CD14-positive monocyte (primary cell): Measurements from ENCODE around the gene STBD1. TPM values are rescaled to one million over a fixed set of nuclear protein-coding genes. Genes with fewer than 3 reads are reported as not detected.

Source experiments
- DNase-seq, 3 donors: peaks; one replicate each; pipeline ENCODE4 v3.0.0-alpha.2; 2011 to 2022
- H2AFZ ChIP-seq: 2 replicates; pipeline ENCODE4 v1.6.0; 2012; ENCODE audit warnings: mild to moderate bottlenecking, low read depth, low read length, inconsistent platforms; ENCODE audit not compliant: insufficient read depth, poor library complexity, severe bottlenecking
- H3K27ac ChIP-seq, 2 donors: 1 replicate in 1 of 2; 2 replicates in 1 of 2; pipeline ENCODE4 v1.5.1; 2012 to 2013; ENCODE audit warnings: low read length in 2 of 2, control low read depth in 1 of 2, inconsistent platforms in 1 of 2, low read depth in 1 of 2, mild to moderate bottlenecking in 1 of 2
- H3K27me3 ChIP-seq, 2 donors: one replicate each; pipeline versions ENCODE4 v1.6.0 to v1.6.1; 2011 to 2013; ENCODE audit warnings: low read length in 2 of 2; ENCODE audit not compliant: control insufficient read depth in 2 of 2, insufficient read depth in 2 of 2
- H3K36me3 ChIP-seq, 2 donors: replicated peaks in 1 of 2; 1 replicate in 1 of 2; 2 replicates in 1 of 2; pipeline versions ENCODE4 v1.5.1 to v1.6.1; 2012 to 2013; ENCODE audit warnings: low read length in 2 of 2, control low read depth in 1 of 2, inconsistent platforms in 1 of 2, mild to moderate bottlenecking in 1 of 2; ENCODE audit not compliant: insufficient read depth in 2 of 2, control insufficient read depth in 1 of 2
- H3K4me1 ChIP-seq, 2 donors: 1 replicate in 1 of 2; 2 replicates in 1 of 2; pipeline versions ENCODE4 v1.5.1 to v1.6.1; 2012 to 2013; ENCODE audit warnings: low read length in 2 of 2, control low read depth in 1 of 2, inconsistent platforms in 1 of 2, mild to moderate bottlenecking in 1 of 2, moderate library complexity in 1 of 2; ENCODE audit not compliant: insufficient read depth in 2 of 2, control insufficient read depth in 1 of 2
- H3K4me2 ChIP-seq: replicated peaks from 2 replicates; pipeline ENCODE3; 2012; ENCODE audit warnings: low read length, moderate library complexity, mild to moderate bottlenecking; ENCODE audit not compliant: poor library complexity, severe bottlenecking; ENCODE audit errors: extremely low read depth
- H3K4me3 ChIP-seq, 3 experiments: fragments of 200-600 bp in 1 of 3; sonication (generic) in 1 of 3; replicated peaks in 1 of 3; 1 replicate in 2 of 3; 2 replicates in 1 of 3; pipeline ENCODE4 v1.5.1; 2011 to 2013; ENCODE audit warnings: low read length in 3 of 3, mild to moderate bottlenecking in 3 of 3, control low read depth in 2 of 3, low read depth in 2 of 3, inconsistent platforms in 1 of 3, moderate library complexity in 1 of 3
- H3K79me2 ChIP-seq: 2 replicates; pipeline ENCODE4 v1.6.0; 2012; ENCODE audit warnings: mild to moderate bottlenecking, control low read depth, inconsistent platforms, low read length, moderate library complexity; ENCODE audit not compliant: insufficient read depth
- H3K9ac ChIP-seq: 2 replicates; pipeline ENCODE4 v1.6.0; 2017; ENCODE audit warnings: low read length, mild to moderate bottlenecking; ENCODE audit not compliant: insufficient read depth, poor library complexity, severe bottlenecking
- H3K9me3 ChIP-seq, 2 donors: replicated peaks in 1 of 2; 1 replicate in 1 of 2; 2 replicates in 1 of 2; pipeline versions ENCODE4 v1.5.1 to v1.6.1; 2012 to 2013; ENCODE audit warnings: low read length in 2 of 2, control low read depth in 1 of 2; ENCODE audit not compliant: control insufficient read depth in 1 of 2, insufficient read depth in 1 of 2
- H4K20me1 ChIP-seq: 2 replicates; pipeline ENCODE4 v1.6.0; 2012; ENCODE audit warnings: mild to moderate bottlenecking, low read length, control low read depth, moderate library complexity; ENCODE audit not compliant: insufficient read depth
- H3K27ac Mint-ChIP-seq, 7 donors: one replicate each; pipeline ENCODE4 v1.8.0; 2020; ENCODE audit warnings: mild to moderate bottlenecking in 7 of 7, mixed read lengths in 7 of 7, moderate library complexity in 6 of 7, inconsistent platforms in 2 of 7
- H3K27me3 Mint-ChIP-seq, 3 donors: one replicate each; pipeline ENCODE4 v1.8.0; 2021 to 2022; ENCODE audit warnings: low read depth in 3 of 3, mild to moderate bottlenecking in 3 of 3, mixed read lengths in 3 of 3, moderate library complexity in 3 of 3, inconsistent platforms in 1 of 3
- H3K36me3 Mint-ChIP-seq, 2 donors: one replicate each; pipeline ENCODE4 v1.8.0; 2020; ENCODE audit warnings: mixed read lengths in 2 of 2, inconsistent platforms in 1 of 2, mild to moderate bottlenecking in 1 of 2
- H3K4me1 Mint-ChIP-seq: one replicate; pipeline ENCODE4 v1.8.0; 2020; ENCODE audit warnings: mild to moderate bottlenecking, mixed read lengths
- H3K4me3 Mint-ChIP-seq, 2 donors: one replicate each; pipeline ENCODE4 v1.8.0; 2020; ENCODE audit warnings: mild to moderate bottlenecking in 2 of 2, mixed read lengths in 2 of 2, moderate library complexity in 1 of 2
- H3K9me3 Mint-ChIP-seq, 7 donors: one replicate each; pipeline ENCODE4 v1.8.0; 2020 to 2022; ENCODE audit warnings: mixed read lengths in 7 of 7, mild to moderate bottlenecking in 6 of 7, moderate library complexity in 6 of 7, inconsistent platforms in 2 of 7
- CTCF ChIP-seq: fragments of 200-600 bp; IDR thresholded peaks from one replicate; pipeline ENCODE4 v1.8.0; 2022; ENCODE audit warnings: antibody characterized with exemption, mild to moderate bottlenecking
- WGBS: methylation state at CpG from one replicate; pipeline ENCODE4 v1.1.5; 2013; ENCODE audit warnings: missing lambda C conversion rate; ENCODE audit not compliant: insufficient coverage; 5-methylcytosine and 5-hydroxymethylcytosine counted together
- intact Hi-C, 2 donors: fragments of 100-400 bp; cut with micrococcal nuclease; formaldehyde crosslinking; loops; one replicate each; pipeline versions ENCODE4 v1.15.0 to v1.15.1; 2023
- polyA plus RNA-seq, 3 donors: library from polyadenylated mRNA; depleted of rRNA in 1 of 3; unstranded in 2 of 3; stranded (reverse) in 1 of 3; fragments of 300-500 nt in 2 of 3; fragments of >200 nt in 1 of 3; fragmentation: Illumina TruSeq in 2 of 3; gene quantifications; 1 replicate in 2 of 3; 2 replicates in 1 of 3; pipeline ENCODE4 v1.2.3, GENCODE V29; 2012 to 2021

The STBD1 gene
- polyA plus RNA-seq, 3 donors, result 0.53 to 1.5 (median 1.2) TPM

GRCh38 chr4:76316131-76316530 is 9.6 kb downstream of the STBD1 start:
- no peaks in the 10 kb centered on the region for H3K27me3 ChIP-seq
- H3K79me2 ChIP-seq, result no peaks in the 10 kb centered on the region
- H3K27ac Mint-ChIP-seq, result no peak overlapping the region
- H3K27me3 Mint-ChIP-seq, result peaks cover 0 to 1% (median 0%) of the 10 kb centered on the region in 3 donors
- DNase-seq, result no peak
- WGBS, result no CpG with 5 or more reads among the region's 1 CpG
- peaks cover 5% of the 10 kb centered on the region for H3K4me1 Mint-ChIP-seq
- H3K4me2 ChIP-seq, result no peak overlapping the region
- TF ChIP-seq CTCF, result no peak
- H4K20me1 ChIP-seq, result no peaks in the 10 kb centered on the region
- H3K4me3 ChIP-seq, result no peak overlapping the region
- no peak overlapping the region for H3K27ac ChIP-seq
- no peak overlapping the region for H3K4me3 Mint-ChIP-seq
- no peak overlapping the region for H2AFZ ChIP-seq
- intact Hi-C loops, result no loop called here
- peaks cover 9 to 10% of the 10 kb centered on the region in 2 donors for H3K9me3 ChIP-seq
- H3K9ac ChIP-seq, result no peak overlapping the region
- H3K4me1 ChIP-seq, result peaks cover 3 to 6% of the 10 kb centered on the region in 2 donors
- H3K9me3 Mint-ChIP-seq, result peaks cover 16 to 39% (median 35%) of the 10 kb centered on the region in 7 donors
- H3K36me3 Mint-ChIP-seq, result no peaks in the 10 kb centered on the region
- H3K36me3 ChIP-seq, result no peaks in the 10 kb centered on the region

GRCh38 chr4:76322236-76322635 is 15.7 kb downstream of the STBD1 start:
- H3K9ac ChIP-seq, result no peak overlapping the region
- intact Hi-C loops, result no loop called here
- no peak for DNase-seq
- H3K36me3 ChIP-seq, result no peaks in the 10 kb centered on the region
- H4K20me1 ChIP-seq, result no peaks in the 10 kb centered on the region
- H3K4me2 ChIP-seq, result no peak overlapping the region
- TF ChIP-seq CTCF, result no peak
- H3K27me3 ChIP-seq, result no peaks in the 10 kb centered on the region
- peaks cover 19 to 46% (median 33%) of the 10 kb centered on the region in 7 donors for H3K9me3 Mint-ChIP-seq
- H3K9me3 ChIP-seq, result peaks cover 9 to 24% of the 10 kb centered on the region in 2 donors
- no peak overlapping the region for H3K27ac Mint-ChIP-seq
- no peaks in the 10 kb centered on the region for H3K79me2 ChIP-seq
- no peak overlapping the region for H3K4me3 ChIP-seq
- H3K4me1 ChIP-seq, result no peaks in the 10 kb centered on the region
- WGBS, result no CpG with 5 or more reads among the region's 3 CpGs
- no peak overlapping the region for H3K27ac ChIP-seq
- H3K27me3 Mint-ChIP-seq, result peaks cover 0 to 1% (median 0%) of the 10 kb centered on the region in 3 donors
- H2AFZ ChIP-seq, result no peak overlapping the region
- H3K4me3 Mint-ChIP-seq, result no peak overlapping the region
- no peaks in the 10 kb centered on the region for H3K36me3 Mint-ChIP-seq
- no peaks in the 10 kb centered on the region for H3K4me1 Mint-ChIP-seq
